WTC11 (cell line): Measurements from ENCODE around the gene DMKN. TPM values are rescaled to one million over a fixed set of nuclear protein-coding genes. Genes with fewer than 3 reads are reported as not detected.

Experiments
- ATAC-seq: fragments of 200-7000 bp; cut with Tn5 transposase; 2 replicates; pipeline ENCODE4 v1.10.0; 2021; ENCODE audit warnings: mild to moderate bottlenecking, moderate library complexity
- CTCF ChIA-PET: fragments of 300-600 bp; sonication (Branson Sonifier 250); formaldehyde crosslinking; loops from one replicate; lab custom pipeline; 2021; ENCODE audit warnings: antibody characterized with exemption; lab: Charles Lee
- POLR2A ChIA-PET: fragments of 350-600 bp; sonication (Branson Sonifier 250); formaldehyde crosslinking; loops from one replicate; lab custom pipeline; 2021; ENCODE audit warnings: antibody characterized with exemption; lab: Charles Lee
- DNase-seq: peaks from one replicate; pipeline ENCODE4 v3.0.0; 2021; ENCODE audit warnings: low spot score
- H3K27ac Mint-ChIP-seq: 2 replicates; pipeline ENCODE4 v1.8.0; 2021; ENCODE audit warnings: mixed read lengths
- H3K27me3 Mint-ChIP-seq: 2 replicates; pipeline ENCODE4 v1.8.0; 2021; ENCODE audit warnings: low read depth, mild to moderate bottlenecking, moderate library complexity, mixed read lengths
- H3K36me3 Mint-ChIP-seq: 2 replicates; pipeline ENCODE4 v1.8.0; 2021; ENCODE audit warnings: mixed read lengths
- H3K4me1 Mint-ChIP-seq: 2 replicates; pipeline ENCODE4 v1.8.0; 2022; ENCODE audit warnings: mixed read lengths
- H3K4me3 Mint-ChIP-seq: 2 replicates; pipeline ENCODE4 v1.8.0; 2021; ENCODE audit warnings: mild to moderate bottlenecking, moderate library complexity, mixed read lengths
- H3K9me3 Mint-ChIP-seq: 2 replicates; pipeline ENCODE4 v1.8.0; 2021; ENCODE audit warnings: mixed read lengths
- ARID4B ChIP-seq: sonication (generic); formaldehyde crosslinking; IDR thresholded peaks from 2 replicates; pipeline ENCODE4 v1.8.0; 2023; ENCODE audit warnings: missing genetic modification reagents, mild to moderate bottlenecking, borderline replicate concordance
- CDX4 ChIP-seq: fragments of 250-450 bp; sonication (Bioruptor Pico); IDR thresholded peaks from 2 replicates; pipeline ENCODE4 v1.9.0; 2021; ENCODE audit warnings: moderate library complexity, mild to moderate bottlenecking, inconsistent platforms, borderline replicate concordance
- CREB1 ChIP-seq: sonication (generic); formaldehyde crosslinking; IDR thresholded peaks from 2 replicates; pipeline ENCODE4 v1.8.0; 2023; ENCODE audit warnings: mild to moderate bottlenecking, missing genetic modification reagents
- E2F1 ChIP-seq: sonication (generic); formaldehyde crosslinking; IDR thresholded peaks from 2 replicates; pipeline ENCODE4 v1.8.0; 2022; ENCODE audit warnings: mild to moderate bottlenecking, missing genetic modification reagents
- ERG ChIP-seq: fragments of 250-450 bp; sonication (Bioruptor Pico); IDR thresholded peaks from 2 replicates; pipeline ENCODE4 v1.8.0; 2021; ENCODE audit warnings: mild to moderate bottlenecking
- FOXJ3 ChIP-seq: sonication (generic); formaldehyde crosslinking; IDR thresholded peaks from 2 replicates; pipeline ENCODE4 v1.9.0; 2021; ENCODE audit warnings: missing genetic modification reagents, mild to moderate bottlenecking, borderline replicate concordance
- FOXK1 ChIP-seq: sonication (generic); formaldehyde crosslinking; IDR thresholded peaks from 2 replicates; pipeline ENCODE4 v1.8.0; 2022; ENCODE audit warnings: mild to moderate bottlenecking, moderate library complexity, missing genetic modification reagents
- MXD4 ChIP-seq: fragments of 250-450 bp; sonication (Bioruptor Pico); IDR thresholded peaks from 2 replicates; pipeline ENCODE4 v1.8.0; 2021; ENCODE audit warnings: mild to moderate bottlenecking, moderate library complexity, borderline replicate concordance
- NR2C2 ChIP-seq: sonication (generic); formaldehyde crosslinking; IDR thresholded peaks from 2 replicates; pipeline ENCODE4 v1.8.0; 2022; ENCODE audit warnings: mild to moderate bottlenecking, missing genetic modification reagents
- PRDM15 ChIP-seq: sonication (generic); formaldehyde crosslinking; IDR thresholded peaks from 2 replicates; pipeline ENCODE4 v1.8.0; 2022; ENCODE audit warnings: missing genetic modification reagents
- SOX15 ChIP-seq: fragments of 250-450 bp; sonication (Bioruptor Pico); IDR thresholded peaks from 2 replicates; pipeline ENCODE4 v1.9.0; 2021; ENCODE audit warnings: mild to moderate bottlenecking
- STAT6 ChIP-seq: sonication (generic); formaldehyde crosslinking; conservative IDR thresholded peaks from 2 replicates; pipeline ENCODE4 v1.8.1; 2023; ENCODE audit warnings: mild to moderate bottlenecking, low read depth, missing genetic modification reagents, moderate library complexity
- TCF7 ChIP-seq: sonication (generic); formaldehyde crosslinking; IDR thresholded peaks from 2 replicates; pipeline ENCODE4 v1.8.0; 2022; ENCODE audit warnings: mild to moderate bottlenecking, low read depth, missing genetic modification reagents, moderate library complexity
- ZNF138 ChIP-seq: sonication (generic); formaldehyde crosslinking; conservative IDR thresholded peaks from 2 replicates; pipeline ENCODE4 v1.8.1; 2022; ENCODE audit warnings: mild to moderate bottlenecking, moderate library complexity, missing genetic modification reagents
- ZNF263 ChIP-seq: sonication (generic); formaldehyde crosslinking; IDR thresholded peaks from 2 replicates; pipeline ENCODE4 v1.8.1; 2022; ENCODE audit warnings: low read depth, mild to moderate bottlenecking, moderate library complexity, missing genetic modification reagents
- ZNF281 ChIP-seq: sonication (generic); formaldehyde crosslinking; IDR thresholded peaks from 2 replicates; pipeline ENCODE4 v1.8.0; 2023; ENCODE audit warnings: mild to moderate bottlenecking, missing genetic modification reagents
- ZNF416 ChIP-seq: fragments of 250-450 bp; sonication (Bioruptor Pico); IDR thresholded peaks from 2 replicates; pipeline ENCODE4 v1.9.0; 2021; ENCODE audit warnings: mild to moderate bottlenecking, inconsistent platforms
- ZNF423 ChIP-seq: fragments of 250-450 bp; sonication (Bioruptor Pico); IDR thresholded peaks from 2 replicates; pipeline ENCODE4 v2.1.2; 2022; ENCODE audit warnings: mild to moderate bottlenecking, moderate library complexity
- total RNA-seq: library from RNA; stranded (reverse); gene quantifications from 3 replicates; pipeline ENCODE4 v1.2.3, GENCODE V29; 2021

The DMKN gene
- total RNA-seq, 1 experiment from 2014 or later: 285 TPM

- TF ChIP-seq ZNF138 (CRISPR knock-in tag): no peak
- TF ChIP-seq ZNF281: no peak
- TF ChIP-seq TCF7 (CRISPR knock-in tag): no peak
- TF ChIP-seq CDX4 (CRISPR knock-in tag): no peak
- TF ChIP-seq ARID4B (CRISPR knock-in tag): no peak
- TF ChIP-seq E2F1 (CRISPR knock-in tag): no peak
- no peak for TF ChIP-seq CREB1 (CRISPR knock-in tag)
- no peak for TF ChIP-seq MXD4 (CRISPR knock-in tag)
- no peak for TF ChIP-seq ZNF416 (CRISPR knock-in tag)
- TF ChIP-seq ERG (CRISPR knock-in tag): no peak
- no peak for TF ChIP-seq FOXK1
- no peak for TF ChIP-seq SOX15
Measured at GRCh38 chr19:35543280-35544109, 30.0 kb upstream of the DMKN start (continued).

GRCh38 chr19:35542209-35542608 is 28.8 kb upstream of the DMKN start:
- no peaks in the 10 kb centered on the region; the same call in 1 of the 2 replicates for H3K27me3 Mint-ChIP-seq
- no peak overlapping the region for H3K4me3 Mint-ChIP-seq
- H3K9me3 Mint-ChIP-seq: no peaks in the 10 kb centered on the region
- H3K4me1 Mint-ChIP-seq: peaks cover 18% of the 10 kb centered on the region
- POLR2A ChIA-PET: no interaction called here
- no peak for ATAC-seq
- DNase-seq: no peak
- peaks cover 24% of the 10 kb centered on the region for H3K36me3 Mint-ChIP-seq
- CTCF ChIA-PET: interaction anchor here (2.9 kb wide), 1 partner anchor 32 kb away, joined by 8 read pairs; no protein-coding TSS in a partner anchor
- no peak overlapping the region for H3K27ac Mint-ChIP-seq
- TF ChIP-seq TCF7 (CRISPR knock-in tag) (no peak), ZNF423 (CRISPR knock-in tag) (no peak), NR2C2 (CRISPR knock-in tag) (no peak), PRDM15 (CRISPR knock-in tag) (no peak), STAT6 (no peak), FOXJ3 (CRISPR knock-in tag) (no peak), SOX15 (no peak), ZNF263 (CRISPR knock-in tag) (no peak)
